Measurements from ENCODE around the gene TSHZ2. TPM values are rescaled to one million over a fixed set of nuclear protein-coding genes. Genes with fewer than 3 reads are reported as not detected.

Gene TSHZ2
- total RNA-seq, 4 donors from 2014 or later, result 1.9 to 12.9 (median 5.0) TPM

DNA sequence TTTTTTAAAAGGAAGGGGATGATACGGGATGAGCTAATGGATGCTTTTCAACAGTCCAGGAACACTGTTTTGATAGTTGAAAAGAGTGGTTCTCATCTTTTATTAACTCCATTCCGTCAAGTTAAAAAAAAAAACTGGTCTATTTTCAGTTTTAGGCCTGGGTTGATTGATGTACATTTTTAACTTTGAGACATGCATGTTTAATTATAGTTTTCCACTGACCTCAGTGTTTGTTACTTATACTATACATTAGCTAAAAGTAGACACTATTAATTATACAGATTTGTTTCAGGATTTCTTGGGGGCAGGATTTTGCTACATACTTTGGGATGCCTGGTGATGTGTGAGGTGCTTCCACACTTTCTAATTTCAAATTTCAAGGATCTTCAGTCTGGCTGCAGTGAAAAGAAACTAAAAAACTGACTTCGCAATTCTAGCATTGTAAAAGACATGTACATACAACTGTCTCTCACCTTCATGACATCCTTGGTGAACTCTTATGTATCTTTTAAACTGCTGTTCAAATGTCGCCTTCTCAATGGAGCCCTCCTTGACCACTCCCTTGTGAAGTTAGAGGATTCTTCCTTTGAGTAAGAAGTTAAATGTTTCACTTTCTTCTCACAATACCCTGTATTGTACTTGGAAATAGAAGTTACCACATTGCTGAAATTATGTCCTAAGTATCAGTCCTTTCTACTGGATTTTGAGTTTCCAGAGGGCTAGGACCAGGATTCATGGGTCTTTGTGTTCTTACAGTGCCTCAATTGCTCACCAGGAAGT, 101.7 kb downstream of the TSHZ2 start:
- intact Hi-C loops (cut with DNase I; ENCODE audit: low total_unique reads) (no loop called here), in situ Hi-C loops (cut with MboI; ENCODE audit: low pct_ligation_motif_present in 1 of 4, low pct_unique_long_range_greater_than_20kb in 1 of 4, low sequenced_read_pairs in 3 of 4) (no loop called here)
- Histone ChIP-seq H3K9me3 (no peaks in the 10 kb centered on the region), H3K27ac (no peak overlapping the region), H3K36me3 (no peaks in the 10 kb centered on the region), H3K4me3 (no peak overlapping the region), H3K4me1 (no peaks in the 10 kb centered on the region), H3K27me3 (no peaks in the 10 kb centered on the region)
- WGBS, 2 donors (ENCODE audit: low coverage in 1 of 2), result 83 to 86% methylated on average over 3 to 4 of the region's 4 CpGs
- DNase-seq, result no peak
- no peak for TF ChIP-seq EP300 (IDR thresholded peaks at IDR 0.05; ENCODE audit: low read depth)
- no peak for TF ChIP-seq POLR2AphosphoS5 (IDR thresholded peaks at IDR 0.05)

DNA sequence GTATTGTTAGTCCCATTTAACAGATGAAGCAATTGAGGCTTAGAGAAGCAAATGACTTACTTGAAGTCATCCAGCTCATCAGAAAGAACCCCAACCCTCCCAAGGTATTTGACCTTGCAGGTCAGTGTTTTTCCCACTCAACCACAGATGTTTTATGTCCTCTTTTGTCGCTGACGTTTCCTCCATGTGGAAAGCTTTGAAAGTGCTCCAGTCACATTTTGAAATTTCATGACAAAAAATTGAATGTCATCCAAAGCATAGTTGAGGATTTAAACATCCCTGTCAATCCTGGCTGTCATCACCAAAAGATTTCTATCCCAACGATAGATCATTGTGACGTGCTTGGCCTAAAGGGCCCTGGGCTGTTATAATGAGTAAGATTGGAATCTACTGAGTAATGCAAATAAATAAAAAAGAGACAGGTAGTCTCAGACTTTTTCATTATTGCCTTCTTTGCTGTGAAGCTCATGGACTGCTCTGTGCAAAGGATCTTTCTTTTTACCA, 102.7 kb downstream of the TSHZ2 start:
- H3K27ac ChIP-seq, result no peak overlapping the region
- H3K4me1 ChIP-seq, result no peaks in the 10 kb centered on the region
- no peak overlapping the region for H3K4me3 ChIP-seq
- H3K9me3 ChIP-seq, result no peaks in the 10 kb centered on the region
- DNase-seq, result no peak
- no peaks in the 10 kb centered on the region for H3K27me3 ChIP-seq
- in situ Hi-C loops (cut with MboI; ENCODE audit: low pct_ligation_motif_present in 1 of 4, low pct_unique_long_range_greater_than_20kb in 1 of 4, low sequenced_read_pairs in 3 of 4), result no loop called here
- intact Hi-C loops (cut with DNase I; ENCODE audit: low total_unique reads), result no loop called here
- TF ChIP-seq, protein P1, sequence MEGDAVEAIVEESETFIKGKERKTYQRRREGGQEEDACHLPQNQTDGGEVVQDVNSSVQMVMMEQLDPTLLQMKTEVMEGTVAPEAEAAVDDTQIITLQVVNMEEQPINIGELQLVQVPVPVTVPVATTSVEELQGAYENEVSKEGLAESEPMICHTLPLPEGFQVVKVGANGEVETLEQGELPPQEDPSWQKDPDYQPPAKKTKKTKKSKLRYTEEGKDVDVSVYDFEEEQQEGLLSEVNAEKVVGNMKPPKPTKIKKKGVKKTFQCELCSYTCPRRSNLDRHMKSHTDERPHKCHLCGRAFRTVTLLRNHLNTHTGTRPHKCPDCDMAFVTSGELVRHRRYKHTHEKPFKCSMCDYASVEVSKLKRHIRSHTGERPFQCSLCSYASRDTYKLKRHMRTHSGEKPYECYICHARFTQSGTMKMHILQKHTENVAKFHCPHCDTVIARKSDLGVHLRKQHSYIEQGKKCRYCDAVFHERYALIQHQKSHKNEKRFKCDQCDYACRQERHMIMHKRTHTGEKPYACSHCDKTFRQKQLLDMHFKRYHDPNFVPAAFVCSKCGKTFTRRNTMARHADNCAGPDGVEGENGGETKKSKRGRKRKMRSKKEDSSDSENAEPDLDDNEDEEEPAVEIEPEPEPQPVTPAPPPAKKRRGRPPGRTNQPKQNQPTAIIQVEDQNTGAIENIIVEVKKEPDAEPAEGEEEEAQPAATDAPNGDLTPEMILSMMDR (IDR thresholded peaks at IDR 0.05), result no peak
- no peak for TF ChIP-seq EP300 (IDR thresholded peaks at IDR 0.05; ENCODE audit: low read depth)
- no peak for TF ChIP-seq POLR2A (IDR thresholded peaks at IDR 0.05)
- TF ChIP-seq POLR2AphosphoS5 (IDR thresholded peaks at IDR 0.05), result no peak
- no peaks in the 10 kb centered on the region for H3K36me3 ChIP-seq
- WGBS, 2 donors (ENCODE audit: low coverage in 1 of 2), result 62 to 79% methylated on average over 4 of the region's 4 CpGs

DNA sequence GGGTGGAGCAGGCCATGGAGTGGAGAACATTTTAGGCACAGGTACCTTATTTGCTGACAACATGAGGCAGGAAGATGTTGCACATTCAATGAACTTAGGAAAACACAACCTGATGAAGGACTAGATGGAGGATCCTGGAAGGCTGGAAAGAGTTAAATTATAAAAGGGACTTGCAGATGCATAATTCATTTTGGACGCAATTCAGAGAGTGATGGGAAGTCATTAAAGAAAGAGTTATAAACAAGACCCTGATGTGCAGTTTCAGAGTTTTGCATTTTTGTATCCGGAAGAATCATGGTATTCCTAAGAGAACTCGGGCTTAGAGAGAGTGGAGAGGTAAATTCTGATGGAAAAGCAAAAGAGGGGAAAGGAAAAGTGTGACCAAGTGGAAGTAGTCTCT, 104.5 kb downstream of the TSHZ2 start:
- intact Hi-C loops (cut with DNase I; ENCODE audit: low total_unique reads), result no loop called here
- no peak for TF ChIP-seq POLR2A (IDR thresholded peaks at IDR 0.05)
- no peaks in the 10 kb centered on the region for H3K9me3 ChIP-seq
- H3K27me3 ChIP-seq, result no peaks in the 10 kb centered on the region
- 58 to 71% methylated on average over 1 to 3 of the region's 3 CpGs for WGBS, 2 donors (ENCODE audit: low coverage in 1 of 2)
- no peak overlapping the region for H3K4me3 ChIP-seq
- DNase-seq, result no peak
- H3K4me1 ChIP-seq, result no peaks in the 10 kb centered on the region
- no peak overlapping the region for H3K27ac ChIP-seq
- in situ Hi-C loops (cut with MboI; ENCODE audit: low pct_ligation_motif_present in 1 of 4, low pct_unique_long_range_greater_than_20kb in 1 of 4, low sequenced_read_pairs in 3 of 4), result no loop called here
- no peaks in the 10 kb centered on the region for H3K36me3 ChIP-seq

DNA sequence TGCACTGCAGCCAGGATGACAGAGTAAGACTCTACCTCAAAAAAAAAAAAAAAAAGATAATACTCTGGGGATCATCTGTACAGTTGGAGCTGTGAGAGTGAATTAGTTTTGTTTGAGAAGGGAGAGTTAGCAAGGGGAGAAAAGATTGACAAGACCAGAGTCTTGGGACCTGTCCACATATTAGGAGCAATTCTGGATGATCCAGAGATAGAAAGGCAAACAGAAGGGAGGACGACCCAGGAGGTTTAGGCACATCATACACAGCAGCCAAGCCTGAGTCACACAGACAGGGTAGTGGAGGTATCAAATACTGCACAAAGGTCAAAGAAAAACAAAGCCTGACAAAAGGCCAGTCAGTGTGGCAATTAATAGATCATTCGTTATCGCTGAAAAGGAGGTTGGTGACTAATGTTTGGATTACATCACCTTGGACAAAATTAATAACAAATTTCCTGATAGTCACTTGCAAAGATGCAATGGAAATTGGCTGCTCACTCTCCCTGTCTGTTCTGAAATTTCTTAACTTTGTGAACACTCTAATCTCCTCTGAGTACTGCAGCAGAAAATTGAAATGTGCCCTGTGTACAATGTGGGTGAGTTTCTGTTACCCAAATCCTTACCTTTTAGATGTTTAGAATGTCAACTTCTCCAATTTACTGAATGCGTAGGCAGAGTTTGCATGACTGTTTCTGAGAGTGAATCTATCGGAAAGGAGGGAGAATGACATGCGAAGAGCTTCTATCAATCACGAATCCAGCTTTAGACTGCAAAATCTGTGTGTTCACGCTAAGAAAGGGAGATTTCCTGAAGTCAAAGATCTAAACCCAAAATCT, 105.4 kb downstream of the TSHZ2 start:
- H3K4me1 ChIP-seq, result no peaks in the 10 kb centered on the region
- WGBS, 2 donors (ENCODE audit: low coverage in 1 of 2), result 63 to 71% methylated on average over 8 of the region's 8 CpGs
- in situ Hi-C loops (cut with MboI; ENCODE audit: low pct_ligation_motif_present in 1 of 4, low pct_unique_long_range_greater_than_20kb in 1 of 4, low sequenced_read_pairs in 3 of 4) (no loop called here), intact Hi-C loops (cut with DNase I; ENCODE audit: low total_unique reads) (no loop called here)
- H3K9me3 ChIP-seq, result no peaks in the 10 kb centered on the region
- H3K36me3 ChIP-seq, result no peaks in the 10 kb centered on the region
- H3K27me3 ChIP-seq, result no peaks in the 10 kb centered on the region
- peak overlapping the region in 1 of 4 donors; percentile 22 for H3K27ac ChIP-seq
- no peak for DNase-seq
- no peak for TF ChIP-seq POLR2A (IDR thresholded peaks at IDR 0.05)
- TF ChIP-seq POLR2AphosphoS5 (IDR thresholded peaks at IDR 0.05), result no peak
- no peak for TF ChIP-seq EP300 (IDR thresholded peaks at IDR 0.05; ENCODE audit: low read depth)
- TF ChIP-seq, protein P1 (IDR thresholded peaks at IDR 0.05), result no peak
- H3K4me3 ChIP-seq, result no peak overlapping the region

DNA sequence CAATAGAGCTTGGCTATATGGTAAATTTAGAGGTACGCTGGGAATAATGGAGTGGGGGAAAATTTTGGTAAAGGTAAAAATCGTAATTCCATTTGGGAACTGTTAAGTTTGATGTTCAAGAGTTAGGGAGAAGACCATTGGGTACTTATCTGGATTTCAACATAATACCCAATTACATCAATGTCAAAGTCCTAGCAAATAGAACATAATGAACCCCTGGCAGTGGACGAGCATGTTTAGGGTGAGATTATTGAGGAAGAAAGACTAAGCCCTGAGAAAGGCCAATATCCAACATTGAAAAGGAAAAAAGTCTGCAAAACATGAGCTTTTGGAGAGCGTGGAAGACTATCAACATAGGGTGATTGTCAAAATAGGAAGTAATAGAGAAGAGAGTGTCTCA, 106.6 kb downstream of the TSHZ2 start:
- in situ Hi-C loops (cut with MboI; ENCODE audit: low pct_ligation_motif_present in 1 of 4, low pct_unique_long_range_greater_than_20kb in 1 of 4, low sequenced_read_pairs in 3 of 4) (no loop called here), intact Hi-C loops (cut with DNase I; ENCODE audit: low total_unique reads) (no loop called here)
- Histone ChIP-seq H3K27me3 (no peaks in the 10 kb centered on the region), H3K9me3 (no peaks in the 10 kb centered on the region), H3K36me3 (no peaks in the 10 kb centered on the region), H3K27ac (no peak overlapping the region), H3K4me1 (no peaks in the 10 kb centered on the region), H3K4me3 (no peak overlapping the region)
- DNase-seq, result no peak
- no peak for TF ChIP-seq POLR2AphosphoS5 (IDR thresholded peaks at IDR 0.05)
- TF ChIP-seq, protein P1 (IDR thresholded peaks at IDR 0.05), result no peak
- no peak for TF ChIP-seq EP300 (IDR thresholded peaks at IDR 0.05; ENCODE audit: low read depth)
- no peak for TF ChIP-seq POLR2A (IDR thresholded peaks at IDR 0.05)
- WGBS, 2 donors (ENCODE audit: low coverage in 1 of 2), result 81 to 82% methylated on average over 4 of the region's 4 CpGs
